GM23338 (cell line): ENCODE results near the gene KIF4B. TPM values are rescaled to one million over a fixed set of nuclear protein-coding genes. Genes with fewer than 3 reads are reported as not detected.

ENCODE experiments used
- ATAC-seq: fragments of 200-7000 bp; cut with Tn5 transposase; 3 replicates; pipeline ENCODE4 v1.9.1; 2020
- DNase-seq: peaks from one replicate; pipeline ENCODE4 v3.0.0-alpha.2; 2015; ENCODE audit warnings: low spot score
- H2AFZ ChIP-seq: fragments of 200-600 bp; sonication (generic); 2 replicates; pipeline ENCODE4 v1.8.0; 2016; ENCODE audit warnings: antibody characterized with exemption, mild to moderate bottlenecking, moderate library complexity
- H3F3A ChIP-seq: fragments of 200-600 bp; sonication (generic); replicated peaks from 2 replicates; pipeline ENCODE4 v1.8.0; 2017; ENCODE audit warnings: antibody characterized with exemption, mixed run types, low read depth
- H3K27ac ChIP-seq: fragments of 200-600 bp; sonication (generic); 2 replicates; pipeline ENCODE4 v1.6.1; 2016; ENCODE audit warnings: low read depth
- H3K27me3 ChIP-seq: fragments of 200-600 bp; sonication (generic); 2 replicates; pipeline ENCODE4 v1.8.0; 2016; ENCODE audit warnings: mild to moderate bottlenecking, mixed run types, moderate library complexity; ENCODE audit not compliant: insufficient read depth
- H3K36me3 ChIP-seq: fragments of 200-600 bp; sonication (generic); 2 replicates; pipeline ENCODE4 v1.8.0; 2016; ENCODE audit warnings: mild to moderate bottlenecking; ENCODE audit not compliant: insufficient read depth
- H3K4me1 ChIP-seq: fragments of 200-600 bp; sonication (generic); 2 replicates; pipeline ENCODE4 v1.8.0; 2016; ENCODE audit warnings: mild to moderate bottlenecking, moderate library complexity; ENCODE audit not compliant: insufficient read depth
- H3K4me2 ChIP-seq: fragments of 200-600 bp; sonication (generic); 2 replicates; pipeline ENCODE4 v1.7.1; 2017; ENCODE audit warnings: mixed run types
- H3K4me3 ChIP-seq: fragments of 200-600 bp; sonication (generic); 2 replicates; pipeline ENCODE4 v1.6.1; 2016; ENCODE audit warnings: mixed run types
- H3K79me2 ChIP-seq: fragments of 200-600 bp; sonication (generic); replicated peaks from 2 replicates; pipeline ENCODE4 v1.8.0; 2017; ENCODE audit warnings: mild to moderate bottlenecking; ENCODE audit not compliant: insufficient read depth
- H3K9me2 ChIP-seq: fragments of 200-600 bp; sonication (generic); 2 replicates; pipeline ENCODE4 v1.8.0; 2017; ENCODE audit not compliant: insufficient read depth
- H4K20me1 ChIP-seq: fragments of 200-600 bp; sonication (generic); replicated peaks from 2 replicates; pipeline ENCODE4 v1.8.0; 2017; ENCODE audit warnings: mild to moderate bottlenecking; ENCODE audit not compliant: insufficient read depth
- H3K27ac Mint-ChIP-seq: 2 replicates; pipeline ENCODE4 v1.8.0; 2020; ENCODE audit warnings: inconsistent platforms, mild to moderate bottlenecking, moderate library complexity, mixed read lengths
- H3K27me3 Mint-ChIP-seq: 3 replicates; pipeline ENCODE4 v1.8.0; 2022; ENCODE audit warnings: low read depth, mild to moderate bottlenecking, moderate library complexity, mixed read lengths, inconsistent platforms; ENCODE audit not compliant: insufficient read depth, poor library complexity
- H3K36me3 Mint-ChIP-seq: 3 replicates; pipeline ENCODE4 v1.8.0; 2021; ENCODE audit warnings: low read depth, mild to moderate bottlenecking, inconsistent platforms, moderate library complexity, mixed read lengths
- H3K4me1 Mint-ChIP-seq: 3 replicates; pipeline ENCODE4 v1.8.0; 2020; ENCODE audit warnings: mild to moderate bottlenecking, inconsistent platforms, mixed read lengths
- H3K4me3 Mint-ChIP-seq: 3 replicates; pipeline ENCODE4 v1.8.0; 2021; ENCODE audit warnings: moderate library complexity, mild to moderate bottlenecking, inconsistent platforms, mixed read lengths
- H3K9me3 Mint-ChIP-seq: 3 replicates; pipeline ENCODE4 v1.8.0; 2020; ENCODE audit warnings: moderate library complexity, mild to moderate bottlenecking, inconsistent platforms, mixed read lengths
- POLR2AphosphoS5 ChIP-seq: IDR thresholded peaks from 2 replicates; pipeline ENCODE4 v1.6.1; 2016; ENCODE audit warnings: antibody characterized with exemption, low read depth
- REST ChIP-seq: IDR thresholded peaks from one replicate; pipeline ENCODE4 v1.6.1; 2018; ENCODE audit warnings: antibody characterized with exemption; ENCODE audit not compliant: unreplicated experiment
- ZNF114 ChIP-seq: fragments of 250-450 bp; sonication (Bioruptor Pico); IDR thresholded peaks from 2 replicates; pipeline ENCODE4 v1.5.0; 2020; ENCODE audit warnings: mild to moderate bottlenecking, moderate library complexity
- ZNF331 ChIP-seq: fragments of 250-450 bp; sonication (Bioruptor Pico); IDR thresholded peaks from 2 replicates; pipeline ENCODE4 v1.5.0; 2020; ENCODE audit warnings: low read depth, mild to moderate bottlenecking, moderate library complexity
- ZNF462 ChIP-seq: fragments of 250-450 bp; sonication (Bioruptor Pico); IDR thresholded peaks from 2 replicates; pipeline ENCODE4 v1.5.0; 2020; ENCODE audit warnings: mild to moderate bottlenecking, moderate library complexity
- polyA plus RNA-seq: library from polyadenylated mRNA; unstranded; fragments of >200 nt; fragmentation: Nextera tagmentation; extraction: Ambion mirVana; gene quantifications from 2 replicates; pipeline ENCODE4 v1.2.1, GENCODE V29; 2016
- total RNA-seq: library from RNA; depleted of rRNA; stranded (reverse); fragments of >200 nt; shearing (Covaris generic); gene quantifications from 2 replicates; pipeline ENCODE4 v1.2.3, GENCODE V29; 2014
- TF ChIP-seq, protein P1 (sequence below): IDR thresholded peaks from 2 replicates; pipeline ENCODE4 v1.6.1; 2016; ENCODE audit warnings: antibody characterized with exemption

Gene KIF4B
- total and polyA plus RNA-seq, 2 experiments from 2014 or later, result not detected

GRCh38 chr5:155046591-155046990 is 33.0 kb downstream of the KIF4B start:
- Histone ChIP-seq H3K4me3 (no peak overlapping the region), H3K4me1 (peaks cover 50% of the 10 kb centered on the region), H3K79me2 (no peaks in the 10 kb centered on the region), H2AFZ (peak overlapping the region; percentile 81), H3K4me2 (no peak overlapping the region), H3F3A (no peaks in the 10 kb centered on the region), H3K27ac (0 out of 2 replicates have a peak overlapping the region, but pooled peaks have one; percentile 70), H3K27me3 (no peaks in the 10 kb centered on the region), H3K9me2 (peaks cover 22% of the 10 kb centered on the region; the same call in 1 of the 2 replicates), H3K36me3 (no peaks in the 10 kb centered on the region), H4K20me1 (no peaks in the 10 kb centered on the region)
- peak; percentile 35 for DNase-seq
- Mint-ChIP-seq H3K27ac (0 out of 2 replicates have a peak overlapping the region, but pooled peaks have one; percentile 20), H3K27me3 (no peaks in the 10 kb centered on the region), H3K36me3 (no peaks in the 10 kb centered on the region), H3K4me3 (no peak overlapping the region), H3K4me1 (peaks cover 56% of the 10 kb centered on the region), H3K9me3 (peaks cover 6% of the 10 kb centered on the region; the same call in 1 of the 3 replicates)
- TF ChIP-seq ZNF462 (CRISPR knock-in tag) (peak; percentile 25; the same call in 1 of the 2 replicates), ZNF114 (CRISPR knock-in tag) (no peak)
- peak; percentile 79 for ATAC-seq

DNA sequence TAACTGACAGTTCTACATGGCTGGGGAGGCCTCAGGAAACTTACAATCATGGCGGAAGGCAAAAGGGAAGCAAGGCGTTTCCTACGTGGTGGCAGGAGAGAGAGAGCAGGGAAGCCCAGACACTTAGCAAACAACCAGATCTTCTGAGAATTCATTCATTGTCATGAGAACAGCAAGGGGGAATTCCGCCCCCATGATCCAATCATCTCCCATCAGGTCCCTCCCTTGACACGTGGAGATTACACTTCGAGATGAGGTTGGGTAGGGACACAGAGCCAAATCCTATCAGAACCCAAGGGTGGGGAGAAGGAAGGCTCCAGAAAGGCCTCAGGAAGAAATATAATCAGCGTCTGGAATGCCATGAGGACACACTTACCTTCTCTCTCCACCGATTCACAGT is 34.3 kb downstream of the KIF4B start:
- H3K79me2 ChIP-seq, result no peaks in the 10 kb centered on the region
- H4K20me1 ChIP-seq, result no peaks in the 10 kb centered on the region
- H3K4me3 Mint-ChIP-seq, result no peak overlapping the region
- no peaks in the 10 kb centered on the region for H3K36me3 Mint-ChIP-seq
- peak; percentile 23 for DNase-seq
- H3K36me3 ChIP-seq, result no peaks in the 10 kb centered on the region
- H3K4me1 Mint-ChIP-seq, result peaks cover 60% of the 10 kb centered on the region
- H3K27ac ChIP-seq, result no peak overlapping the region
- no peaks in the 10 kb centered on the region for H3K27me3 ChIP-seq
- H3K9me2 ChIP-seq, result peaks cover 22% of the 10 kb centered on the region; the same call in 1 of the 2 replicates
- no peak for ATAC-seq
- no peak overlapping the region for H3K27ac Mint-ChIP-seq
- H2AFZ ChIP-seq, result no peak overlapping the region
- H3K27me3 Mint-ChIP-seq, result no peaks in the 10 kb centered on the region
- no peaks in the 10 kb centered on the region for H3F3A ChIP-seq
- peaks cover 6% of the 10 kb centered on the region; the same call in 1 of the 3 replicates for H3K9me3 Mint-ChIP-seq
- no peak overlapping the region for H3K4me3 ChIP-seq
- no peak overlapping the region for H3K4me2 ChIP-seq
- peaks cover 54% of the 10 kb centered on the region for H3K4me1 ChIP-seq
- TF ChIP-seq REST, result no peak
- no peak for TF ChIP-seq ZNF331 (CRISPR knock-in tag)
- TF ChIP-seq, protein P1, sequence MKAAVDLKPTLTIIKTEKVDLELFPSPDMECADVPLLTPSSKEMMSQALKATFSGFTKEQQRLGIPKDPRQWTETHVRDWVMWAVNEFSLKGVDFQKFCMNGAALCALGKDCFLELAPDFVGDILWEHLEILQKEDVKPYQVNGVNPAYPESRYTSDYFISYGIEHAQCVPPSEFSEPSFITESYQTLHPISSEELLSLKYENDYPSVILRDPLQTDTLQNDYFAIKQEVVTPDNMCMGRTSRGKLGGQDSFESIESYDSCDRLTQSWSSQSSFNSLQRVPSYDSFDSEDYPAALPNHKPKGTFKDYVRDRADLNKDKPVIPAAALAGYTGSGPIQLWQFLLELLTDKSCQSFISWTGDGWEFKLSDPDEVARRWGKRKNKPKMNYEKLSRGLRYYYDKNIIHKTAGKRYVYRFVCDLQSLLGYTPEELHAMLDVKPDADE, result no peak
- no peak for TF ChIP-seq POLR2AphosphoS5
